Tibial artery (tissue), 4 donors: ENCODE data around the gene SMARCA4.

Experiments
- DNase-seq, 2 donors: peaks; one replicate each; pipeline ENCODE4 v3.0.0-alpha.2; 2019
- H3K27ac ChIP-seq, 2 donors: fragments of 200-600 bp; sonication (generic) in 1 of 2; 1 replicate in 1 of 2; 2 replicates in 1 of 2; pipeline ENCODE4 v1.5.1; 2018 to 2019; ENCODE audit warnings: mild to moderate bottlenecking in 1 of 2
- H3K27me3 ChIP-seq, 2 donors: fragments of 200-600 bp; sonication (generic) in 1 of 2; one replicate each; pipeline versions ENCODE4 v1.5.1 to v1.6.0; 2016 to 2019
- H3K36me3 ChIP-seq, 3 donors: fragments of 200-600 bp; sonication (generic) in 2 of 3; one replicate each; pipeline ENCODE4 v1.5.1; 2016 to 2019; ENCODE audit warnings: mild to moderate bottlenecking in 2 of 3
- H3K4me1 ChIP-seq, 4 donors: fragments of 200-600 bp; sonication (generic) in 2 of 4; 1 replicate in 3 of 4; 2 replicates in 1 of 4; pipeline ENCODE4 v1.5.1; 2016 to 2019
- H3K4me3 ChIP-seq, 2 donors: fragments of 200-600 bp; sonication (generic) in 1 of 2; 1 replicate in 1 of 2; 2 replicates in 1 of 2; pipeline ENCODE4 v1.5.1; 2018 to 2019; ENCODE audit warnings: mild to moderate bottlenecking in 2 of 2
- H3K9me3 ChIP-seq, 3 donors: fragments of 200-600 bp; sonication (generic) in 1 of 3; one replicate each; pipeline ENCODE4 v1.5.1; 2016 to 2019
- intact Hi-C: fragments of 100-400 bp; cut with DNase I; formaldehyde crosslinking; loops from one replicate; pipeline ENCODE4 v1.15.0; 2023; ENCODE audit warnings: low total_unique reads
- TF ChIP-seq, protein P1 (sequence below), 2 experiments: fragments of 200-600 bp in 1 of 2; fragments of 450-650 bp in 1 of 2; IDR thresholded peaks; one replicate each; pipeline ENCODE4 v1.5.1; 2017 to 2019; ENCODE audit warnings: antibody characterized with exemption in 2 of 2, mild to moderate bottlenecking in 1 of 2, moderate library complexity in 1 of 2

SMARCA4 gene

DNA sequence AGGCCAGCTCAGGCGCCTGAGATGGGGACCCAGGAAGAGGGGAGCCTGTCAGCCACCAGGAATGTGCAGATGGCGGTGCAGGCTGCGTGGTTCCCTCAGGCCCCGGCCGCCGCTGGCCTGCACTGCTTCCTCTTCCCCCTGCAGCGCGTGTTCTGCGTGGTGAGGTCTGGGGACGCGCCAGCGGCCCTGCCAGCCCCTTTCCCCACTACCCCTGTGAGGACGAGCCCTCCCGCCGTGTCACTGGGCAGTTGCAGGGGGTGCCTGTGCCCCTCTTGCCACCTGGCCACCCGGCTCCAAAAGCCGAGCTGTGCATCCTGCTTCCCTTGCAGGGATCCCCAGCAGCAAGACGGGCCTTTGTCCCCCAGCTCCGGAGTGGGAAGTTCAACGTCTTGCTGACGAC, 58.4 kb downstream of the SMARCA4 start:
- H3K4me3 ChIP-seq = no peak overlapping the region
- TF ChIP-seq, protein P1, sequence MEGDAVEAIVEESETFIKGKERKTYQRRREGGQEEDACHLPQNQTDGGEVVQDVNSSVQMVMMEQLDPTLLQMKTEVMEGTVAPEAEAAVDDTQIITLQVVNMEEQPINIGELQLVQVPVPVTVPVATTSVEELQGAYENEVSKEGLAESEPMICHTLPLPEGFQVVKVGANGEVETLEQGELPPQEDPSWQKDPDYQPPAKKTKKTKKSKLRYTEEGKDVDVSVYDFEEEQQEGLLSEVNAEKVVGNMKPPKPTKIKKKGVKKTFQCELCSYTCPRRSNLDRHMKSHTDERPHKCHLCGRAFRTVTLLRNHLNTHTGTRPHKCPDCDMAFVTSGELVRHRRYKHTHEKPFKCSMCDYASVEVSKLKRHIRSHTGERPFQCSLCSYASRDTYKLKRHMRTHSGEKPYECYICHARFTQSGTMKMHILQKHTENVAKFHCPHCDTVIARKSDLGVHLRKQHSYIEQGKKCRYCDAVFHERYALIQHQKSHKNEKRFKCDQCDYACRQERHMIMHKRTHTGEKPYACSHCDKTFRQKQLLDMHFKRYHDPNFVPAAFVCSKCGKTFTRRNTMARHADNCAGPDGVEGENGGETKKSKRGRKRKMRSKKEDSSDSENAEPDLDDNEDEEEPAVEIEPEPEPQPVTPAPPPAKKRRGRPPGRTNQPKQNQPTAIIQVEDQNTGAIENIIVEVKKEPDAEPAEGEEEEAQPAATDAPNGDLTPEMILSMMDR (IDR thresholded peaks at IDR 0.05) = no peak
- no peaks in the 10 kb centered on the region for H3K27me3 ChIP-seq

GRCh38 chr19:11019824-11020223, 59.0 kb downstream of the SMARCA4 start:
- peaks cover 0 to 9% (median 0%) of the 10 kb centered on the region in 4 donors for H3K4me1 ChIP-seq
- TF ChIP-seq, protein P1 (IDR thresholded peaks at IDR 0.05) = no peak
- intact Hi-C loops = no loop called here
- DNase-seq = peak; percentile 61 to 82
- H3K27ac ChIP-seq = no peak overlapping the region
- H3K27me3 ChIP-seq = no peaks in the 10 kb centered on the region
- peaks cover 74 to 100% (median 97%) of the 10 kb centered on the region in 3 donors for H3K36me3 ChIP-seq
- H3K4me3 ChIP-seq = no peak overlapping the region
- H3K9me3 ChIP-seq = no peaks in the 10 kb centered on the region

More for the DNA sequence above, 58.4 kb downstream of the SMARCA4 start:
- H3K4me1 ChIP-seq = peaks cover 0 to 9% (median 0%) of the 10 kb centered on the region in 4 donors
- H3K9me3 ChIP-seq = no peaks in the 10 kb centered on the region
- peak in 1 of 2 donors; percentile 55 for DNase-seq
- no peak overlapping the region for H3K27ac ChIP-seq
- peaks cover 71 to 100% (median 97%) of the 10 kb centered on the region in 3 donors for H3K36me3 ChIP-seq
- intact Hi-C loops = no loop called here

DNA sequence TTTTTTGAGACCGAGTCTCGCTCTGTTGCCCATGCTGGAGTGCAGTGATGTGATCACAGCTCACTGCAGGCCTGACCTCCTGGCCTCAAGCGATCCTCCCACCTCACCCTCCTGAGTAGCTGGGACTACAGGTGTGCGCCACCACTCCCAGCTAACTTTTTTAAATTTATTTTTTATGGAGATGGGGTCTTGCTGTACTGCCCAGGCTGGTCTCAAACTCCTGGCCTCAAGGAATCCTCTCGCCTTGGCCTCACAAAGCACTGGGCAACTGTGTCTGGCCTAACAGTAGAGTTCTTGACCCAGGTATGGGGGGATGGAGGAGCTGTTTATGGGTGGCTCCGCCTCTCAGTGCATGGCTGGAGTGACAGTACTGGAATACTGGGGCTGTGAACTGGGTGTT, 59.6 kb downstream of the SMARCA4 start:
- no peak overlapping the region for H3K27ac ChIP-seq
- TF ChIP-seq, protein P1 (IDR thresholded peaks at IDR 0.05) = no peak
- intact Hi-C loops = no loop called here

DNA sequence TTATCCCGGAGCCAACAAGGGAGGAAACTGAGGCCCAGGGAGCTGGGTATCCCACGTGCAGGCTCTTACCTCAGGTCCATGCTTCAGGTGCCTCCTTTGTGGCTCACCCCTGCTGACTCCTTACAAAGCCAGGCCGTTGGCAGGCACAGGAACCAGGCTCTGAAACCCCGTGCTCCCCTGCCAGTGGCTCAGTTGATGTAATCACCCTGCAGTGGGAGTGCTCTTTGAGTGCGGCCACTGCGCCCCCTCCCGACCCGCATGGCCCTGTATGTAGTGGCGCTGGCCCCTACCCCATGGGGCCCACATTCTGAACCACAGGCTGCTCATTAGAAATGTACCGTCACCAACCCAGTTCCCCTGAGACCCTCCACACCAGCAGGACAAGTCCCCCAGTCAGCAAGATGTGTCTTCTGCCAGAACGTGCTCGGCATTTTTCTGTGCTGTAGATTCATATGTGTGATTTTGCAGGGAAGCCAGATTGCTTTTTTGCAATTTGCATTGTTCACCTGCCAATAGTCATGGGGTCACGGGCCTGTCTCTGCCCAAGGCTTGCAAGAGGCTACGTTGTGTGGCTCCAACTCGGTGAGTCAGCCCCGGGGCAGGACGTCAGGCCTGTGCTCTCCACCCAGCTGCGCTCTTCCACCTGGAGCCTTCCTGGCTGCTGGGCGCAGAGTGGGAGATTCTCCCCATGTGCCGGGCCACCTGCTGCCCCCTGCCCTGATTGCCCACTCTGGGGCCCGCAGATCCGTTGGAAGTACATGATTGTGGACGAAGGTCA, 60.3 kb downstream of the SMARCA4 start:
- H3K4me3 ChIP-seq = no peak overlapping the region
- intact Hi-C loops = no loop called here
- H3K27me3 ChIP-seq = no peaks in the 10 kb centered on the region
- H3K9me3 ChIP-seq = no peaks in the 10 kb centered on the region
- DNase-seq = peak in 1 of 2 donors; percentile 54
- H3K4me1 ChIP-seq = peaks cover 0 to 9% (median 0%) of the 10 kb centered on the region in 4 donors
- peaks cover 75 to 100% (median 97%) of the 10 kb centered on the region in 3 donors for H3K36me3 ChIP-seq
- TF ChIP-seq, protein P1 (IDR thresholded peaks at IDR 0.05) = no peak
- no peak overlapping the region for H3K27ac ChIP-seq

More for the DNA sequence above, 59.6 kb downstream of the SMARCA4 start:
- Histone ChIP-seq H3K9me3 (no peaks in the 10 kb centered on the region), H3K4me1 (peaks cover 0 to 9% (median 0%) of the 10 kb centered on the region in 4 donors), H3K36me3 (peaks cover 74 to 100% (median 97%) of the 10 kb centered on the region in 3 donors), H3K4me3 (no peak overlapping the region), H3K27me3 (no peaks in the 10 kb centered on the region)
- no peak for DNase-seq

DNA sequence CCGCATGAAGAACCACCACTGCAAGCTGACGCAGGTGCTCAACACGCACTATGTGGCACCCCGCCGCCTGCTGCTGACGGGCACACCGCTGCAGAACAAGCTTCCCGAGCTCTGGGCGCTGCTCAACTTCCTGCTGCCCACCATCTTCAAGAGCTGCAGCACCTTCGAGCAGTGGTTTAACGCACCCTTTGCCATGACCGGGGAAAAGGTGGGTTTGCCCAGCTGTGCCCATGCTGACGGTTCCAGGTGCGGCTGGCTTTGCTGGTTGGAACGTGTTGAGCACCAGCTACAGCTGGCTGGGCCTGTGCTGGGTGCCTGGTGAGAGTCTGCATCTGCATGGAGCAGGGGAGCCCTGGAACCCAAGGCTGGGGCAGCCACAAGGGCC, 60.9 kb downstream of the SMARCA4 start:
- Histone ChIP-seq H3K4me1 (peaks cover 0 to 9% (median 0%) of the 10 kb centered on the region in 4 donors), H3K9me3 (no peaks in the 10 kb centered on the region), H3K27me3 (no peaks in the 10 kb centered on the region), H3K27ac (no peak overlapping the region), H3K36me3 (peaks cover 81 to 100% (median 98%) of the 10 kb centered on the region in 3 donors), H3K4me3 (no peak overlapping the region)
- no peak for DNase-seq
- intact Hi-C loops = no loop called here
- TF ChIP-seq, protein P1 (IDR thresholded peaks at IDR 0.05) = no peak
